Transverse colon (tissue), 3 donors: ENCODE measurements around the gene CYB5D1.

Experiments used
- CTCF ChIP-seq, 5 experiments: fragments of 200-600 bp in 3 of 5; fragments of 450-650 bp in 2 of 5; sonication (generic) in 3 of 5; IDR thresholded peaks; 1 replicate in 2 of 5; 2 replicates in 3 of 5; pipeline ENCODE4 v1.5.1; 2016 to 2017; ENCODE audit warnings: antibody characterized with exemption in 5 of 5, inconsistent platforms in 3 of 5, mild to moderate bottlenecking in 2 of 5, moderate library complexity in 1 of 5
- POLR2A ChIP-seq: fragments of 450-650 bp; IDR thresholded peaks from one replicate; pipeline ENCODE4 v1.6.1; 2016; ENCODE audit warnings: antibody characterized with exemption, mild to moderate bottlenecking, moderate library complexity

GRCh38 chr17:7849130-7849750 lies 8.6 kb upstream of the CYB5D1 start:
- TF ChIP-seq CTCF (IDR thresholded peaks at IDR 0.05) = no peak
- TF ChIP-seq POLR2A = no peak
